IPS DF 4.7 (cell line): Measurements from ENCODE around the gene SLIT3.

Experiments
- DNase-seq: peaks from one replicate; pipeline ENCODE4 v3.0.0-alpha.2; 2013; ENCODE audit warnings: low spot score; ENCODE audit errors: extremely low read depth

The SLIT3 gene

GRCh38 chr5:168892618-168893186, 408.2 kb downstream of the SLIT3 start:
- no peak for DNase-seq

GRCh38 chr5:168890816-168891812, 409.8 kb downstream of the SLIT3 start:
- DNase-seq, result no peak

- no peak for DNase-seq
These were observed 411.9 kb downstream of the SLIT3 start for GRCh38 chr5:168889039-168889438.

- no peak for DNase-seq
These were observed 413.0 kb downstream of the SLIT3 start for GRCh38 chr5:168887931-168888330.

GRCh38 chr5:168886157-168886556, 414.8 kb downstream of the SLIT3 start:
- no peak for DNase-seq

- no peak for DNase-seq
These were observed 415.4 kb downstream of the SLIT3 start for GRCh38 chr5:168885324-168886120.

- DNase-seq, result no peak
These were observed 416.9 kb downstream of the SLIT3 start for GRCh38 chr5:168883991-168884390.

GRCh38 chr5:168883281-168883741, 417.6 kb downstream of the SLIT3 start:
- DNase-seq, result no peak

- no peak for DNase-seq
These were observed 418.7 kb downstream of the SLIT3 start for GRCh38 chr5:168882283-168882682.

GRCh38 chr5:168881427-168882149, 419.4 kb downstream of the SLIT3 start:
- no peak for DNase-seq

- no peak for DNase-seq
These were observed 421.0 kb downstream of the SLIT3 start for GRCh38 chr5:168879929-168880328.

- DNase-seq, result no peak
These were observed 421.6 kb downstream of the SLIT3 start for GRCh38 chr5:168879331-168879730.

GRCh38 chr5:168878135-168878745, 422.7 kb downstream of the SLIT3 start:
- DNase-seq, result no peak

GRCh38 chr5:168877132-168877892, 423.6 kb downstream of the SLIT3 start:
- no peak for DNase-seq

GRCh38 chr5:168876419-168876818, 424.5 kb downstream of the SLIT3 start:
- no peak for DNase-seq

- DNase-seq, result no peak
These were observed 425.1 kb downstream of the SLIT3 start for GRCh38 chr5:168875832-168876231.

GRCh38 chr5:168874713-168875380, 426.1 kb downstream of the SLIT3 start:
- DNase-seq, result no peak

GRCh38 chr5:168872246-168872645, 428.7 kb downstream of the SLIT3 start:
- DNase-seq, result no peak

GRCh38 chr5:168870910-168871309, 430.0 kb downstream of the SLIT3 start:
- no peak for DNase-seq
